Colonic mucosa (tissue), 4 donors: Measurements from ENCODE around the gene UNC13B. TPM values are rescaled to one million over a fixed set of nuclear protein-coding genes. Genes with fewer than 3 reads are reported as not detected.

Source experiments
- DNase-seq: peaks from one replicate; pipeline ENCODE4 v3.0.0-alpha.2; 2020
- H3K27ac ChIP-seq: fragments of 200-600 bp; one replicate; pipeline ENCODE4 v1.8.0; 2021
- H3K27me3 ChIP-seq: fragments of 200-600 bp; one replicate; pipeline ENCODE4 v1.8.0; 2021
- H3K36me3 ChIP-seq: fragments of 200-600 bp; one replicate; pipeline ENCODE4 v1.8.0; 2021
- H3K4me1 ChIP-seq: fragments of 200-600 bp; one replicate; pipeline ENCODE4 v1.8.0; 2021; ENCODE audit warnings: mild to moderate bottlenecking
- H3K4me3 ChIP-seq: fragments of 200-600 bp; one replicate; pipeline ENCODE4 v1.8.0; 2021
- H3K9ac ChIP-seq, 2 donors: one replicate each; pipeline ENCODE4 v1.7.0; 2013; ENCODE audit warnings: control low read depth in 2 of 2, low read depth in 2 of 2, low read length in 2 of 2
- H3K9me3 ChIP-seq: fragments of 200-600 bp; one replicate; pipeline ENCODE4 v1.8.0; 2021
- CTCF ChIP-seq: fragments of 200-600 bp; IDR thresholded peaks from one replicate; pipeline ENCODE4 v1.8.0; 2022; ENCODE audit warnings: antibody characterized with exemption, mild to moderate bottlenecking
- intact Hi-C: fragments of 100-400 bp; cut with DNase I; formaldehyde crosslinking; loops from one replicate; pipeline ENCODE4 v1.14.1; 2022
- total RNA-seq, 2 donors: library from RNA; stranded (reverse); fragmentation: NEBNext Ultra II Directional in 1 of 2; extraction: Animal tissue kit (Norgen Biotek cat#: 25700) in 1 of 2; gene quantifications; one replicate each; pipeline ENCODE4 v1.2.1, GENCODE V29; 2021
- donor health status: healthy.
- donor health status: DM: no; HTN: no; CAD: no.
- donor health status: DM: no; HTN: no; CAD: no.

UNC13B gene
- total RNA-seq, 2 donors from 2014 or later = 43.6 to 56.1 TPM

- intact Hi-C loops = no loop called here
- no peaks in the 10 kb centered on the region for H3K27me3 ChIP-seq
- H3K27ac ChIP-seq = no peak overlapping the region
- no peak overlapping the region for H3K4me3 ChIP-seq
- no peak for TF ChIP-seq CTCF
- H3K36me3 ChIP-seq = no peaks in the 10 kb centered on the region
- DNase-seq = no peak
- no peaks in the 10 kb centered on the region for H3K4me1 ChIP-seq
- no peaks in the 10 kb centered on the region for H3K9me3 ChIP-seq
- H3K9ac ChIP-seq = no peak overlapping the region
Measured at GRCh38 chr9:35424356-35425352, 262.8 kb downstream of the UNC13B start.

GRCh38 chr9:35426627-35427026, 264.8 kb downstream of the UNC13B start:
- no peaks in the 10 kb centered on the region for H3K9me3 ChIP-seq
- no peak overlapping the region for H3K4me3 ChIP-seq
- no peak overlapping the region for H3K9ac ChIP-seq
- TF ChIP-seq CTCF = no peak
- H3K36me3 ChIP-seq = no peaks in the 10 kb centered on the region
- no peak for DNase-seq
- intact Hi-C loops = no loop called here
- no peaks in the 10 kb centered on the region for H3K27me3 ChIP-seq
- no peak overlapping the region for H3K27ac ChIP-seq
- H3K4me1 ChIP-seq = no peaks in the 10 kb centered on the region

- H3K9me3 ChIP-seq = no peaks in the 10 kb centered on the region
- H3K4me3 ChIP-seq = no peak overlapping the region
- no peak for TF ChIP-seq CTCF
- DNase-seq = no peak
- no peak overlapping the region for H3K9ac ChIP-seq
- no peaks in the 10 kb centered on the region for H3K36me3 ChIP-seq
- H3K4me1 ChIP-seq = no peaks in the 10 kb centered on the region
- no peaks in the 10 kb centered on the region for H3K27me3 ChIP-seq
- no peak overlapping the region for H3K27ac ChIP-seq
- intact Hi-C loops = no loop called here
Measured at GRCh38 chr9:35431467-35431866, 269.7 kb downstream of the UNC13B start.

GRCh38 chr9:35432076-35432475, 270.3 kb downstream of the UNC13B start:
- TF ChIP-seq CTCF = no peak

GRCh38 chr9:35436933-35437332, 275.1 kb downstream of the UNC13B start:
- TF ChIP-seq CTCF = no peak
- Histone ChIP-seq H3K27me3 (no peaks in the 10 kb centered on the region), H3K4me1 (no peaks in the 10 kb centered on the region), H3K9ac (no peak overlapping the region), H3K4me3 (no peak overlapping the region), H3K36me3 (no peaks in the 10 kb centered on the region), H3K9me3 (no peaks in the 10 kb centered on the region), H3K27ac (no peak overlapping the region)
- no peak for DNase-seq
- intact Hi-C loops = no loop called here

More at GRCh38 chr9:35432076-35432475, 270.3 kb downstream of the UNC13B start:
- Histone ChIP-seq H3K9me3 (no peaks in the 10 kb centered on the region), H3K4me3 (no peak overlapping the region), H3K4me1 (no peaks in the 10 kb centered on the region), H3K9ac (no peak overlapping the region), H3K36me3 (no peaks in the 10 kb centered on the region), H3K27ac (no peak overlapping the region), H3K27me3 (no peaks in the 10 kb centered on the region)
- intact Hi-C loops = no loop called here
- DNase-seq = no peak
